ENCODE measurements around the gene UQCR10.
"Not testable (repeated sequence)": the region's sequence is repeated elsewhere in the genome, so short reads cannot be mapped to it uniquely, and the experiment has no call there.

UQCR10 gene

DNA sequence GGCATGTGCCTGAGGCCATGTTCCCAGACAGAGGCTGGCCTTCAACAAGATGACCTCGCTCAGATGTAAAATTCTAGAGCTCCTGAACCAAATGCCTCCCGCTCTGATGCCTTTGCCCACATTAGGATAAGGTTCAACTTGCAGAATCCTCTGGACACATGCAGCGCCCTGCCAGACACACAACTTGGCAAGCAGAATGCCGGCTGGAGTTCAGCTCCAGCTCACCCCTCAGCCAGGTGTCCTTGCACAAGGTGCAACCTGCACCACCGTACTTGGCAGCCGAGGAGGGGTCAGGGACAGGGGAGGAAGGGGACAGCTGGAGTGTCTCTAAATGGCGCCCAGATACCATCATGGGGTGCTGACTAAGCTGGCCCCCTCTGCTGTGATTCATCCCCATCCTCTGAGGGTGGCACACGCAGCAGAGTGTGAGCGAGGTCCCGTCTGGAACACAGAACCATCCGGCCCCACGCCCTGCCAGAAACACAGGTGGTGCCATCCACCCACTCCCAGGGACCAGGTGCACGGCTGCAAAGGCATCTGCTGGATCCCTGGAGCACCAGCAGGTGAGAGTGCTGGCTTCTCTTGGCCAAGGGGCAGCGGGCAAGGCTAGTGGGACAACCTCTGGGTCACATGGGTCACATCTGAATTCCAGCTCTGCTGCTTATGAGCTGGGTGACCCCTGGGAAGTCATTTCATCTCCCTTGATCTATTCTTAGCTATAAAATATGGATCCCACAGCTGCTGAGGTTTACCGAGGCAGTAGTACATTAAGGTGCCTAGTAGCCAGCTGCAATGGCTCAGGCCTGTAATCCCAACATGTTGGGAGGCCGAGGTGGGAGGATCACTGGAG lies 13.1 kb upstream of the UQCR10 start:
- H3K27me3 ChIP-seq (replicated peaks; ENCODE audit: control insufficient read depth, insufficient read depth, low read length): no peaks in the 10 kb centered on the region
- no peak overlapping the region for H3K4me3 ChIP-seq (ENCODE audit: low read length)
- H3K9me3 ChIP-seq (ENCODE audit: control insufficient read depth, low read length): no peaks in the 10 kb centered on the region
- no peak for DNase-seq (ENCODE audit: low read depth)
- H3K36me3 ChIP-seq (ENCODE audit: control insufficient read depth, insufficient read depth, low read length, severe bottlenecking): peaks cover 4% of the 10 kb centered on the region
- H3K9ac ChIP-seq (ENCODE audit: low read length): no peak overlapping the region
- H3K4me1 ChIP-seq (ENCODE audit: control insufficient read depth, insufficient read depth, low read length): peaks cover 10% of the 10 kb centered on the region

DNA sequence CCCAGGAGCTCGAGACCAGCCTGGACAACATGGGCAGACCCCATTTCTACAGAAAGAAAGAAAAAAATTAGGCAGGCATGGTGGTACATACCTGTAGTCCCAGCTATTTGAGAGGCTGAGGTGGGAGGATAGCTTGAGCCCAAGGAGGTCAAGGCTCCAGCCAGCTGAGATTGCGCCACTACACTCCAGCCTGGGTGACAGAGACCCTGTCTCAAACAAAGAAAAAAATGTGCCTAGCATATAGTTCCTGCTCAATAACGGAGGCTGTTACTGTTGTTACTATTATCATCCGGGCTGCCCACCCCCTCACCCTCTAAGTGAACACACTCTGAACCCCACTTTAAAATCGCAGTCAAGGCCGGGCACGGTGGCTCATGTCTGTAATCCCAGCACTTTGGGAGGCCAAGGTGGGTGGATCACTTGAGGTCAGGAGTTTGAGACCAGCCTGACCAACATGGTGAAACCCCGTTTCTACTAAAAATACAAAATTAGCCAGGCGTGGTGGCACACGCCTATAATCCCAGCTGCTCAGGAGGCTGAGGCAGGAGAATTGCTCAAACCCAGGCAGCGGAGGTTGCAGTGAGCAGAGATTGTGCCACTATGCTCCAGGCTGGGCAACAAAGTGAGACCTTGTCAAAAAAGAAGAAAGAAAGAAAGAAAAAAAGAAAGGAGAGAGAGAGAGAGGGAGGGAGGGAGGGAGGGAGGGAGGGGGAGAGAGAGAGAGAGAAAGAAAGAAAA lies 12.3 kb upstream of the UQCR10 start:
- H3K4me1 ChIP-seq (ENCODE audit: control insufficient read depth, insufficient read depth, low read length): peaks cover 12% of the 10 kb centered on the region
- H3K4me3 ChIP-seq (ENCODE audit: low read length); H3K9ac ChIP-seq (ENCODE audit: low read length); H3K36me3 ChIP-seq (ENCODE audit: control insufficient read depth, insufficient read depth, low read length, severe bottlenecking); DNase-seq (ENCODE audit: low read depth); H3K27me3 ChIP-seq (replicated peaks; ENCODE audit: control insufficient read depth, insufficient read depth, low read length); H3K9me3 ChIP-seq (ENCODE audit: control insufficient read depth, low read length): not testable (repeated sequence)

GRCh38 chr22:29755889-29756288 lies 11.3 kb upstream of the UQCR10 start:
- Histone ChIP-seq H3K9ac (ENCODE audit: low read length) (no peak overlapping the region), H3K4me3 (ENCODE audit: low read length) (no peak overlapping the region), H3K27me3 (replicated peaks; ENCODE audit: control insufficient read depth, insufficient read depth, low read length) (no peaks in the 10 kb centered on the region), H3K4me1 (ENCODE audit: control insufficient read depth, insufficient read depth, low read length) (peaks cover 12% of the 10 kb centered on the region), H3K36me3 (ENCODE audit: control insufficient read depth, insufficient read depth, low read length, severe bottlenecking) (peaks cover 4% of the 10 kb centered on the region), H3K9me3 (ENCODE audit: control insufficient read depth, low read length) (no peaks in the 10 kb centered on the region)
- no peak for DNase-seq (ENCODE audit: low read depth)

DNA sequence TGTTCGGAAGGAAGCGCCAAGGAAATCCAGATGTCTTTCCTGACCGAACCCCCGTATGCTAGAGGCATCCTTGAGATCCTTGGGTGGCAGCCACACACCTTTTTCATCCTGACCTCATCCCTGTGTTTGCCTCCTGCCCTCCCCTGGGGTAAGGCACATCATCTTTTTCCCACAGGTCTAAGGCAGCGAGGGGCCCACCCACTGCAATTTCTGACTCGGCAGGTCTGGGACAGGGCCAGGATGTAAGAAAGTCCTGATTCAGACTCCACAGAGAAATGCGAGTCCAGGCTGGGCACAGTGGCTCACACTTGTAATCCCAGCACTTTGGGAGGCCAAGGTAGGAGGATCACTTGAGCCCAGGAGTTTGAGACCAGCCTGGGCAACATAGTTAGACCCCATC lies 10.8 kb upstream of the UQCR10 start:
- Histone ChIP-seq H3K36me3 (ENCODE audit: control insufficient read depth, insufficient read depth, low read length, severe bottlenecking) (peaks cover 4% of the 10 kb centered on the region), H3K9ac (ENCODE audit: low read length) (no peak overlapping the region), H3K9me3 (ENCODE audit: control insufficient read depth, low read length) (no peaks in the 10 kb centered on the region), H3K4me3 (ENCODE audit: low read length) (no peak overlapping the region), H3K4me1 (ENCODE audit: control insufficient read depth, insufficient read depth, low read length) (peaks cover 12% of the 10 kb centered on the region), H3K27me3 (replicated peaks; ENCODE audit: control insufficient read depth, insufficient read depth, low read length) (no peaks in the 10 kb centered on the region)
- DNase-seq (ENCODE audit: low read depth): no peak

GRCh38 chr22:29757096-29757495 lies 10.1 kb upstream of the UQCR10 start:
- Histone ChIP-seq H3K36me3 (ENCODE audit: control insufficient read depth, insufficient read depth, low read length, severe bottlenecking) (peaks cover 4% of the 10 kb centered on the region), H3K27me3 (replicated peaks; ENCODE audit: control insufficient read depth, insufficient read depth, low read length) (no peaks in the 10 kb centered on the region), H3K4me1 (ENCODE audit: control insufficient read depth, insufficient read depth, low read length) (peaks cover 12% of the 10 kb centered on the region), H3K4me3 (ENCODE audit: low read length) (no peak overlapping the region), H3K9me3 (ENCODE audit: control insufficient read depth, low read length) (no peaks in the 10 kb centered on the region), H3K9ac (ENCODE audit: low read length) (no peak overlapping the region)
- DNase-seq (ENCODE audit: low read depth): no peak

DNA sequence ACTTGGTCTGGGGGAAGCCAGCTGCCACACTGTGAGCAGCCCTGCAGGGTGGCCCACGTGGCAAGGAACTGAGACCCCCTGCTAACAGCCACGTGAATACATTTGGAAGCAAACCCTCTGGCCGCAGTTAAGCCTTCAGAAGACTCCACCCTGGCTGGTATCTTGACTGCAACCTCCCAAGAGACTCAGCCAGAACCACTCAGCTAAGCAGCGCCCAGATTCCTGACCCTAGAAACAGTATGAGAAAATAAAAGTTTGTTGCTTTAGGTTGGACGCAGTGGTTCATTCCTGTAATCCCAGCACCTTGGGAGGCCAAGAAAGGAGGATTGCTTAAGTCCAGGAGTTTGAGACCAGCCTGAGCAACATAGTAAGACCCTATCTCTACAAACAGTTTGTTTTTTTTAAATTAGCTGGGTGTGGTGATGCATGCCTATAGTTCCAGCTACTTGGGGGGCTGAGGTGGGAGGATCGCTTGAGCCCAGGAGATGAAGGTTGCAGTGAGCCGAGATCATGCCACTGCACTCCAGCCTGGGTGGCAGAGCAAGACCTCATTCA lies 9.0 kb upstream of the UQCR10 start:
- H3K4me3 ChIP-seq (ENCODE audit: low read length): no peak overlapping the region
- H3K9ac ChIP-seq (ENCODE audit: low read length): no peak overlapping the region
- H3K36me3 ChIP-seq (ENCODE audit: control insufficient read depth, insufficient read depth, low read length, severe bottlenecking): peaks cover 4% of the 10 kb centered on the region
- no peak for DNase-seq (ENCODE audit: low read depth)
- H3K27me3 ChIP-seq (replicated peaks; ENCODE audit: control insufficient read depth, insufficient read depth, low read length): no peaks in the 10 kb centered on the region
- peaks cover 12% of the 10 kb centered on the region for H3K4me1 ChIP-seq (ENCODE audit: control insufficient read depth, insufficient read depth, low read length)
- H3K9me3 ChIP-seq (ENCODE audit: control insufficient read depth, low read length): no peaks in the 10 kb centered on the region

DNA sequence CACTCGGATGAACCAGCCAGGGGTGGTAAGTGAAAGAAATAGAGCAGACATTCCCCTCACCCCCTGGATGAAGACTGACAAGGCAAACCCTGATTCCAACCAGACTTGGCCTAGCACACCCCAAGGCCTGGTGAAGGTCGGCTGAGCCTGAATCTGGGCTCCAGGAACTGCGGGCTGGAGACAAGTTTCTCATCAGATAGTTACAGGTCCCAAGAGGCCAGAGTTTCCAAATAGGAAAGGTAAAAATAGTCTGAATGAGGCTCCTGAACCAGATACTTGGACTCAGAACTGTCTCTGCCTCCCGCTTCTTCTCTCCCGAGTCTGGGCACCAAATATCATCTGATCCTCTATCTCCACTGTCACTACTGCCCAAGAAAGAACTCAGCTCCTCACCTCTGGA lies 8.2 kb upstream of the UQCR10 start:
- Histone ChIP-seq H3K9ac (ENCODE audit: low read length) (peak overlapping the region; percentile 27), H3K36me3 (ENCODE audit: control insufficient read depth, insufficient read depth, low read length, severe bottlenecking) (peaks cover 3% of the 10 kb centered on the region), H3K4me1 (ENCODE audit: control insufficient read depth, insufficient read depth, low read length) (peaks cover 12% of the 10 kb centered on the region), H3K9me3 (ENCODE audit: control insufficient read depth, low read length) (no peaks in the 10 kb centered on the region), H3K27me3 (replicated peaks; ENCODE audit: control insufficient read depth, insufficient read depth, low read length) (no peaks in the 10 kb centered on the region), H3K4me3 (ENCODE audit: low read length) (no peak overlapping the region)
- DNase-seq (ENCODE audit: low read depth): no peak

GRCh38 chr22:29762263-29762662 lies 4.9 kb upstream of the UQCR10 start:
- Histone ChIP-seq H3K9me3 (ENCODE audit: control insufficient read depth, low read length) (no peaks in the 10 kb centered on the region), H3K27me3 (replicated peaks; ENCODE audit: control insufficient read depth, insufficient read depth, low read length) (no peaks in the 10 kb centered on the region), H3K9ac (ENCODE audit: low read length) (no peak overlapping the region), H3K36me3 (ENCODE audit: control insufficient read depth, insufficient read depth, low read length, severe bottlenecking) (no peaks in the 10 kb centered on the region), H3K4me3 (ENCODE audit: low read length) (no peak overlapping the region), H3K4me1 (ENCODE audit: control insufficient read depth, insufficient read depth, low read length) (peaks cover 15% of the 10 kb centered on the region)
- DNase-seq (ENCODE audit: low read depth): no peak

- no peaks in the 10 kb centered on the region for H3K9me3 ChIP-seq (ENCODE audit: control insufficient read depth, low read length)
- peak overlapping the region; percentile 99 for H3K9ac ChIP-seq (ENCODE audit: low read length)
- H3K27me3 ChIP-seq (replicated peaks; ENCODE audit: control insufficient read depth, insufficient read depth, low read length): no peaks in the 10 kb centered on the region
- H3K4me1 ChIP-seq (ENCODE audit: control insufficient read depth, insufficient read depth, low read length): peaks cover 14% of the 10 kb centered on the region
- H3K36me3 ChIP-seq (ENCODE audit: control insufficient read depth, insufficient read depth, low read length, severe bottlenecking): peaks cover 20% of the 10 kb centered on the region
- H3K4me3 ChIP-seq (ENCODE audit: low read length): peak overlapping the region; percentile 98
- DNase-seq (ENCODE audit: low read depth): peak; percentile 34
Observed at GRCh38 chr22:29765905-29766631, 1.1 kb upstream of the UQCR10 start.

GRCh38 chr22:29766632-29767170 lies 468 bp upstream of the UQCR10 start, which contains the start of gene ZMAT5:
TSS of gene ZMAT5 (minus strand) at chr22:29767007. CDS start at chr22:29748544, 18,463 bp downstream.
- no peaks in the 10 kb centered on the region for H3K9me3 ChIP-seq (ENCODE audit: control insufficient read depth, low read length)
- H3K27me3 ChIP-seq (replicated peaks; ENCODE audit: control insufficient read depth, insufficient read depth, low read length): no peaks in the 10 kb centered on the region
- H3K4me1 ChIP-seq (ENCODE audit: control insufficient read depth, insufficient read depth, low read length): peaks cover 14% of the 10 kb centered on the region
- peak; percentile 98 for DNase-seq (ENCODE audit: low read depth)
- peak within 1 kb of the TSS; percentile 98 for H3K4me3 ChIP-seq (ENCODE audit: low read length)
- H3K36me3 ChIP-seq (ENCODE audit: control insufficient read depth, insufficient read depth, low read length, severe bottlenecking): peaks cover 20% of the 10 kb centered on the region
- peak within 1 kb of the TSS; percentile 99 for H3K9ac ChIP-seq (ENCODE audit: low read length)

All from adipocyte (in vitro differentiated cells).